Measurements from ENCODE around the gene POMP.

Gene POMP, protein sequence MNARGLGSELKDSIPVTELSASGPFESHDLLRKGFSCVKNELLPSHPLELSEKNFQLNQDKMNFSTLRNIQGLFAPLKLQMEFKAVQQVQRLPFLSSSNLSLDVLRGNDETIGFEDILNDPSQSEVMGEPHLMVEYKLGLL

DNA sequence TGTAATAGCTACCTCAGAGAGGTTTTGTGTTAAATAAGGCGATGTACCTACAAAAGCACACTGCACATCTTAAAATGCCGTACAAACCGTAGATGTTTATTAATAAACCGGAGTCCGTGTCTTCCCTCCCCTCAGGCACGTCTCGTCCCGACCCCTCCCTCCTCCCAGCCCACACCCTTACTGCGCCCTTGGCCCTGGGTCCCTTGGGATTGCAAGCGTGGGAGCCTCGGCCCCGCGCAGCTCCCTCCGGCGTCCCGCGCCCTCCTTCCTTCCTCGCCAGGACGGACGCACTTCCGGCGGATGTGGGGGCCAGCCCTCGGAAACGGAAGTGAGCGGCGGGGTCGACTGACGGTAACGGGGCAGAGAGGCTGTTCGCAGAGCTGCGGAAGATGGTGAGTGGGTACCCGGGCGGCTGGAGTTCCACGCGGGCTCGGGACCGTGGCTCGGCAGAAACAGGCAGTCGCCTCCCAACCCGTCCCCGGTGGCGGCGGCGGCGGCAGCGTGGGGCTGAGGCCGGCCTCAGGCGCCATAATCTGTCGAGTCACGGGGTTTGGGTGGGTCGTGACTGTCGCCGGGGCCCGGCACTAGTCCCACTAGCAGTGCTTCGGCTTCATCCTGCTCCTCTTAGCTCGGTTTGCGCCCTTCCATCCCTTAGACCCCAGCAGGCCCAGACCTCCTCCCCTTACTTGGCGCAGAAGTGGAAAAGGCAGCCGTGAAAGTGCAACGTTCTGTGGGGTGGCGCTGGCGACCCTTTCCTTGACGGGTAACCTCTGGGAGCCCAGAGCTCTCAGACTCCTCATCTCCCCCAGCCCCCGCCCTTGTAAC is at the start of gene POMP:
TSS of gene POMP (plus strand) at position 335 of the 825 bp plus-strand sequence. CDS start at position 390, 55 bp downstream.
- DNase-seq (ENCODE audit: low read depth): peak; percentile 85

DNA sequence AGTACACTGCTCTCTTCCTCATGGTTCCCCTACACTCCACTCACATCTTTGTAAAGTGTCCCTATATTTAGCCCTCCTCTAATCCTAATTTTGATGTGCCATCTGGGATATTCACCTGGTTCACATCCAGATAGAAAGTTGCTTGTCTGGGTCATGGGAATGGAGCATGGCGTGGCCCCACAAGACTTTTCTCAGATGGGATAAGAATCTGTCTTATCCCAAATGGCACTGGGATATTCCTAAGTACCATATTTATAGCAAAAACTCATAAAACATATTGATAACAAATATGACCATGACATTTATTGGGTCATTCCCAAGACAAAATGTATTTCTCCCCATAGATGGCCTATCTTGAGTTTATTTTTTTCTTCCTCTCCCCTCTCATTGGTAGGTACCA is 49.5 kb upstream of the POMP start:
- no peak for DNase-seq (ENCODE audit: low read depth)

DNA sequence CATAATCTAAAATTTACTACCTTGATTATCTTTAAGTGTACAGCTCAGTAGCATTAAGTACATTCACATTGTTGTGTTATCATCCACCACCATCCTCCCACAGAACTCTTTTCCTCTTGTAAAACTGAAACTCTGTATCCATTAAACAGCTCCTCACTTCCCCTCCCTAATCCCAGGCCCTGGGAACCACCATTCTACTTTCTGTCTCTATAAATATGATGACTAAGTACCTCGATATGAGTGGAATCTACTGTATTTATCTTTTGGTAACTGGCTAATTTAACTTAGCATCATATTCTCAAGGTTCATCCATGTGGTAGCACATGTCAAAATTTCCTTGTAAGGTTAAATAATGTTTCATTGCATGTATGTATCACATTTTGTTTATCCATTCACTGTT is 49.0 kb upstream of the POMP start:
- no peak for DNase-seq (ENCODE audit: low read depth)

GRCh38 chr13:28610996-28611395 is 47.9 kb upstream of the POMP start:
- no peak for DNase-seq (ENCODE audit: low read depth)

DNA sequence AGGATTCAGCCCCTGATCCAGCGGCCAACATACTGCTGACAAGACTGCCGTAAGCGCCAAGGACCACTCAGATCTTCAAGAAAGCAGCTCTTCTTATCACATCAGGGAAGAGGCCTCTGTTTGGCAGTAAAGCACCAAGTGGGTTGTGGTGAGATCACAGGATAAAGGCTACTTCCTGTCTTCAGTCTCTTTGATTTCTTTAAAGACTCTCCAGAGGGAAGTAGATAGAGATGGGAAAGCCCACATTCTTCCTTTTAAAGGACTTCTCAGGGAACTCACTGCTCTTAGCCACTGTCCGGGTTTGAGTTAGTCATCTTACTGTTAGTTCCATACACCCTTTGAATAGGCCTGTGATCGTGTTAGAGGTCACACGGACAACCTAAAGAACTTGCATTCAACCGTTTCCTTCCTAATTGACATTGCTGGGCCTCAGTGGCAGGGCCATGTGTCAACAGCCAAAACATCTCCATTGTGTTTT is 47.2 kb upstream of the POMP start:
- DNase-seq (ENCODE audit: low read depth): no peak

DNA sequence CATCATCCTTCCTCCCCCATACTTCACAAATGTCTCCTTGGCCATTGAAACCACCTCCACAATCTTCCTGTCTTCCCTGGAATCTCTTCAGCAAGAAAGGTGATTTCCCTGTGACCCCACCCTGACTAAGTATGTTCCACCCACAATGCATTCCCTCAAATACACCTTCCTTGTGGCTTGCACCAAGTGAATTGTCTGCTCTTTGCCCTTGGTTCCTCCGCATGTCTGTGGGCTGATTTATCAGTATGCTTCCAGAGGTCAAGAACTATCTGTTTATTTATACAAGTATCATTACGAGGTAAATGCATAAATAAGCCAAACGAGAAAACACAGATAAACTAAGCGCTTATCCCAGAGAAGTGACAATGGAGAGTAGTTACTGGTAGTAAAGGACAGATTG is 45.4 kb upstream of the POMP start:
- no peak for DNase-seq (ENCODE audit: low read depth)

DNA sequence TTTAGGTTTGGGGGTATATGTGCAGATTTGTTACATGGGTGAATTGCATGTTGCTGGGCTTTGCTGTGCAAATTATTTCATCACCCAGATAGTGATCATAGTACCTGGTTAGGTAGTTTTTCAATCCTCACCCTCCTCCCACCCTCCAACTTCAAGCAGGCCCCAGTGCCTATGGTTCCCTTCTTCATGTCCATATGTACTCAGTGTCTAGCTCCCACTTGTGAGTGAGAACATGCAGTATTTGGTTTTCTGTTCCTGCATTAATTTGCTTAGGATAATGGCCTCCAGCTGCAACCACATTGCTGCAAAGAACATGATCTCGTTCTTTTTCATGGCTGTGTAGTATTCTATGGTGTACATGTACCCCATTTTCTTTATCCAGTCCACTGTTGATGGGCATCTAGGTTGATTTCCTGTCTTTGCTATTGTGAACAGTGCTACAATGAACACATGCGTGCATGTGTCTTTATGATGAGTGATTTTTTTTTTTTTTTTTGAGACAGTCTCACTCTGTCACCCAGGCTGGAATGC is 42.9 kb upstream of the POMP start:
- no peak for DNase-seq (ENCODE audit: low read depth)

- DNase-seq (ENCODE audit: low read depth): no peak
These were observed 40.5 kb upstream of the POMP start for GRCh38 chr13:28618230-28618994.

- no peak for DNase-seq (ENCODE audit: low read depth)
These were observed 38.7 kb upstream of the POMP start for GRCh38 chr13:28620011-28620830.

GRCh38 chr13:28621449-28621848 is 37.5 kb upstream of the POMP start:
- no peak for DNase-seq (ENCODE audit: low read depth)

- DNase-seq (ENCODE audit: low read depth): no peak
These were observed 36.6 kb upstream of the POMP start for GRCh38 chr13:28622286-28622685.

DNA sequence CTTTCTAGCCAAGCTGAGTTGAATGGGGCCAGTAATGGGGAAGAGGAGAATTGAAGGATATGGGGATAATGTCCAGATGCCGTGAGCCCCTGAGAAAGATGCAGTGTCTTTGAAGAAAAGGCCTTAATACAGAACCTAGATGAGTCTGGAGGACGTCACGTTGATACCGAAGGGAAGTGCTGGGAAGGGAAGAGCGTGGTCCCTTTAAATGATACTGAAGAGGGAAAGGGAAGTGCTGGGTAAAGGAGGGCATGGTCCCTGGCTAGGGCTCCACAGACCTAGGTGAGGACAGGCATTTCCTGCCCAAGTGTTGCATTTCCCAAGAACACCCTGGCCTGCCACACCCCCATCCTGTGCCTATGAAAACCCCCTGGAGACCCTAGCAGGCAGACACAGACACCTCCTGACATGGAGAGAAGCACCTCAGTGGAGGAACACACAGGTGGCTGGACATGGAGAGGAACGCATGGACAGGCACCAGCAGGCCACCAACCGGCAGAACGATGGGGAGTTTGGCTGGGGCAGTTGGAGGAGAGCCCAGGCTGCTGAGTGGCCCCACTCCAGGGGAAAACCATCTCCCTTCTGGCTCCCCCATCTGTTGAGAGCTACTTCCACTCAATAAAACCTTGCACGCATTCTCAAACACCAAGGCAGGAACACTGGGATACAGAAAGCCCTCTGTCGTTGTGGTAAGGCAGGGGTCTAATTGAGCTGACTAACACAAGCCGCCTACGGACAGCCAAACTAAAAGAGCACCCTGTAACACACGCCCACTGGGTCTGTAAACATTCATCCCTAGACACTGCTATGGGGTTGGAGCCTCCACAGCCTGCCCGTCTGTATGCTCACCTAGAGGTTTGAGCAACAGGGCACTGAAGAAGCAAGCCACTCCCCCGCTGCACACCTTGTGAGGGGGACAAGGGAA is 34.9 kb upstream of the POMP start:
- no peak for DNase-seq (ENCODE audit: low read depth)

DNA sequence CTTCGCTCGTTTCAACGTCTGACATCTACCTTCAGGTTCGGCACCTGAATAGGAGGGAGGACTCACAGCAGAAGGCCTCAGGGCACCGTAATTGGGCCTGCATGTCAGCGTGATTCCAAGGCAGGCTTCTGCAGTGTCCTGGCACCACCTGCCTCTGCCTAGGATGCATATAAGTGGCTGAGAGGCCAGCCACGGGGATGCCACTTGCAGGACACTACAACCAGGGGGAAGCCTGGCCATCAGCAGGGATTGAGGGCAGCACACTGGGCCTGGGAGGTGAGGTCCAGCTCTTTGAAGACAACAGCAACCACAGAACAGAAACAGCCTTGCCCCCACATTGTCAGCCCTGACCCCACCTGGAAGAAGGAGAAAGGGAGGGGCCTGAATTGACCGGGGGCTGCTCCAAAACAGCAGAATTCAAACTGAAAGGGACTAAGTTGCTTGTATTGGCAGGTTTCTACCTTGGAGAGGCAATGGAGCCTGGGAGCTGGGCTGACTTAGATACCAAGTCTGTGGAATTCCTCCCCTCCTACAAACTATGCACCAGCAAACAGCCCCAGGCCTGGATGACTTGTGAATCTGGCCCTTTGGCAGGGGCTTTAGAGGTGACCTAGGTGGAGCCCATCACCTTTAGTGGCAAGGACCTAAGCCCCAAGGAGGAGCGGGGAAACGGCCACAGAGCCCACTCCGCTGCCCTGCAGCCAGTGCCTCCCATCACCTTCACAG is 34.1 kb upstream of the POMP start:
- no peak for DNase-seq (ENCODE audit: low read depth)

DNA sequence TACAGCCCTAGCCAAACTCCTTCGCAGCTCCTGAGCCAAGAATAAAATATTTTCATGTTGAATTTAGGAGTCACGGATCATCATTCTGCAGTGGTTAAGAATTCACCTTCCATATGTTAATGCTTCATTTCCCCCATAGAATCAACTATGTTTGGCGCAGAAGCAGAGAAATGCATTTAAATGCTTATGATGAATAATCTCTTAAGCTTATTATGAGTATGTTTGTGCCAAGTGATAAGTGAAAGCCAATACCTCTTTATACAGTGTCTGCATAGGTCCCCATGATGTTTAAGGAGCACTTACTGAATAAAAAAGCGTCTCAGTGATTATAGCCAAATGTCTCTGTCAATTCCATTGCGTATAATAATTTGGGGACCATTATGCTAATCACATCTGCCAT is 32.7 kb upstream of the POMP start:
- DNase-seq (ENCODE audit: low read depth): no peak

DNA sequence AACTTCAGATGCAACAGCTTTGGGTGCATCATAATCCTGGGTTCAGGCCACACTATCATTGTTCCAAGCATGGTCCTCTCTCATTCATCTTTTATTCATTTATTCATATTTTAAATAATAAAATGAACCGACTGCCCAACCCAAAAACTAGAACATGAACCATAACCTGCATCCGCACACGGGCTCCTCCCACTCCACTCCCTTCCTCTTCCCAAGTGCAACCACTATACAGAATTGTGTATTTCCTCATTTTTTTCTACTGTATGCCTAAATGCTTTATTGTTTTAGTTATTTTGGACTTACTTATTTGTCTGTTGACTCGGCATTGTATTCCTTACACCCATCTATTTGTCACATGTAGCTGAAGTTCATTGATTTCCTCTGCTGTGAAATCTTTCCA is 30.7 kb upstream of the POMP start:
- DNase-seq (ENCODE audit: low read depth): no peak

DNA sequence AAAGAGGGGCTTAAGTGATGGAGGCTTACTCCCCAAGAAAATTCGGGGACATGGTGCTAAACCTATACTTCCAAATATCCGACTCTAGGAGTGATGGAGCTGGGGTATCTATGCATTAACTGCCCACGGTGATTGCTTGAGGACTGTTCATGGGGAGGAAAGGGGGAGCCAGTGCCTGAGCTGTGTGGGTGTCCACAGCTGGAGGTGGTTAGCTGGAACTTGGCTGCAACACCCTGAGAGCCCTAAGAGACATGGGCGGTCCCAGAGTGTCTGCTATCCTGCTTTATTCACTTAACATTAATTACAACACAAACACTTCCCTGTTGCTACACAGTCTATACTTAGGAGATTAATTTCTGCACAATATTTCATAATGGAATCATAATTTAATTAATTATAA is 28.1 kb upstream of the POMP start:
- no peak for DNase-seq (ENCODE audit: low read depth)

DNA sequence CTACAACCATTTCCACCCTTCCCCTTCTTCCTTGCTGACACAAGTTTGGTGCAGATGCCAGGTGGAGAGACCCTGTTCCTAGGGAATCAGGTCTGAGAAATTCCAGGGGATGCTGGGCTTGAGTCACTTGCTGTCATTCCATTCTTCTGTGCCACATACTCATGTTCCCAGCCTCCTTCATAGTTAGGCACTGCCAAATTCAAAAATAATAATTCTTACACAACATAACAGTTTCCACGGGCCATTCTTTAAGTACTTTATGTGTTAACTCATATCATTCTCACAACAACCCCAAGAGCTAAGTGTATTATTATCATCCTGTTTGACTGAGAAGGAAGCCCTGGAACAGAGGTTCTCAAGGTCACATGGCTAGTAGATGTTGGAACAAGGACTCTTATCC is 27.1 kb upstream of the POMP start:
- no peak for DNase-seq (ENCODE audit: low read depth)

GRCh38 chr13:28636069-28636468 is 22.9 kb upstream of the POMP start:
- DNase-seq (ENCODE audit: low read depth): no peak

DNA sequence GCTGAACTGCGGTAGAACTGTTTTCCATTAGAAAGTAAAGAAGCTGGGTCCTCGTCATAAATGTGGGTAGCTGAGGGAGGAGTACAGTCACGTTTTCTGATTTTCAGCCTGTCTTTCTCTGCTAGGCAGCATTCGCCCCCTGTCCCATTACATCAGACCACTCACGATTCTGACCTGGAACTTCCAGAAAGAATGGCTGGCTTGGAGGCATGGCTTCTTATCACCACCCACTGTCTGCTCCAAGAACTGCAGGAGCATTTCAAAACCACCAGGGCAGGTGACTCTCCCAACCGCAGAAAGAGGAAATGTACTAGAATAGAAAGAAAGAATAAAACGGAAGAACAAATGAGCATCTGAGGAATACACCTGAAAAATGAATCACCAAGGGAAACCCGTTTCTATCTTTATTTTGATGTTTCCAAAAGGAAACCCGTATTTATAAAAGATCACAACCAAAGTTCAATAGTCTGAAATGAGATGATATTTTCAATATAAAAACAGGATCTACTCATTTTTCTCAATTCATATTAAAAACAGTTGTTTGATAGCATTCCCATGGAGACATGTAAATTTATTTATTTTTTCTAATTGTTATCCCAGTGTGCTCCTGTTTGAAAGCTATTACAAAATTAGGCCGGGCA is 22.1 kb upstream of the POMP start:
- peak; percentile 4 for DNase-seq (ENCODE audit: low read depth)

Measured in stimulated activated CD8-positive, alpha-beta memory T cell treated with anti-CD3 and anti-CD28 coated beads, Interleukin-12 subunit alpha, Interleukin-12 subunit beta, amount 100 ng/mL, for 4 hours (primary cell).